DMS79 treated with DMSO at 0.1 percent for 48 hours (cell line): ENCODE measurements around the gene SSH2.
"Not testable (repeated sequence)": the region's sequence is repeated elsewhere in the genome, so short reads cannot be mapped to it uniquely, and the experiment has no call there.

Source experiments
- DNase-seq: peaks from one replicate; lab custom pipeline; 2025; lab: John Stamatoyannopoulos, UW

SSH2 gene

GRCh38 chr17:29782917-29783316, 147.1 kb downstream of the SSH2 start:
- no peak for DNase-seq

GRCh38 chr17:29779812-29780190, 150.2 kb downstream of the SSH2 start:
- not testable (repeated sequence) for DNase-seq

GRCh38 chr17:29778956-29779811, 150.8 kb downstream of the SSH2 start:
- peak; percentile 49 for DNase-seq

- DNase-seq, result no peak
Measured at GRCh38 chr17:29777663-29778062, 152.4 kb downstream of the SSH2 start.

- DNase-seq, result no peak
Measured at GRCh38 chr17:29776026-29776425, 154.0 kb downstream of the SSH2 start.

GRCh38 chr17:29772981-29773380, 157.0 kb downstream of the SSH2 start:
- no peak for DNase-seq

- no peak for DNase-seq
Measured at GRCh38 chr17:29771546-29771945, 158.5 kb downstream of the SSH2 start.

- DNase-seq, result no peak
Measured at GRCh38 chr17:29769225-29769624, 160.8 kb downstream of the SSH2 start.

- DNase-seq, result no peak
Measured at GRCh38 chr17:29766796-29767327, 163.2 kb downstream of the SSH2 start.

- no peak for DNase-seq
Measured at GRCh38 chr17:29764748-29765147, 165.3 kb downstream of the SSH2 start.

GRCh38 chr17:29764217-29764616, 165.8 kb downstream of the SSH2 start:
- DNase-seq, result no peak

GRCh38 chr17:29763273-29763672, 166.8 kb downstream of the SSH2 start:
- DNase-seq, result no peak

GRCh38 chr17:29761040-29761761, 168.8 kb downstream of the SSH2 start:
- DNase-seq, result no peak

- DNase-seq, result peak; percentile 12
Measured at GRCh38 chr17:29760279-29761039, 169.6 kb downstream of the SSH2 start.

GRCh38 chr17:29758255-29758654, 171.8 kb downstream of the SSH2 start:
- DNase-seq, result no peak

- no peak for DNase-seq
Measured at GRCh38 chr17:29757788-29758187, 172.2 kb downstream of the SSH2 start.

- no peak for DNase-seq
Measured at GRCh38 chr17:29753845-29754439, 176.1 kb downstream of the SSH2 start.

GRCh38 chr17:29749045-29749825, 180.8 kb downstream of the SSH2 start:
- DNase-seq, result no peak

GRCh38 chr17:29748400-29748799, 181.6 kb downstream of the SSH2 start:
- DNase-seq, result no peak

- no peak for DNase-seq
Measured at GRCh38 chr17:29747660-29748059, 182.4 kb downstream of the SSH2 start.

GRCh38 chr17:29746669-29747068, 183.4 kb downstream of the SSH2 start:
- no peak for DNase-seq
